GM12892 (cell line): ENCODE data around the gene HSPA4.

Source experiments
- POLR2A ChIP-seq: IDR thresholded peaks from 2 replicates; pipeline ENCODE4 v1.6.1; 2011; ENCODE audit warnings: low read depth, low read length, control low read depth
- TAF1 ChIP-seq: IDR thresholded peaks from 2 replicates; pipeline ENCODE4 v1.6.1; 2011; ENCODE audit warnings: low read depth, mild to moderate bottlenecking, control low read depth, low read length, borderline replicate concordance

DNA sequence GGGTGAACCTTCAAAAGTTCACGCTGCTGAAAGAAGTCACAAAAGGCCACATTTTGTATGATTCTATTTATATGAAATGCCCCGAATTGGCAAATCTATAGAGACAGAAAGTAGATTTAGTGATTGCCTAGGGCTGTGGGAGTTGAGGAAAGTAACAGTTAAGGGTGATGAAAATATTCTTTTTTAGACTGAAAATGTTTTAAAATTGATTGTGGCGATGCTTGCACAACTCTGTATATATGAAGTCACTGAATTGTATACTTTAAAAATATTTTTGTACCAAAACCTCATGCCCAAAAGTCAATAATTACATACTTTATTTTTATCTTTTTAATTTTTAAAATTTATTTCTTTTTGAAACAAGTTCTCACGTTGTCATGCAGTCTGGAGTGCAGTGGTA is 30.3 kb downstream of the HSPA4 start:
- no peak for TF ChIP-seq POLR2A
- TF ChIP-seq TAF1 = no peak
